ENCODE results near the gene ZBTB33. TPM values are rescaled to one million over a fixed set of nuclear protein-coding genes. Genes with fewer than 3 reads are reported as not detected.

The ZBTB33 gene
- total RNA-seq, 2 experiments from 2014 or later: 11.6 to 12.4 TPM

DNA sequence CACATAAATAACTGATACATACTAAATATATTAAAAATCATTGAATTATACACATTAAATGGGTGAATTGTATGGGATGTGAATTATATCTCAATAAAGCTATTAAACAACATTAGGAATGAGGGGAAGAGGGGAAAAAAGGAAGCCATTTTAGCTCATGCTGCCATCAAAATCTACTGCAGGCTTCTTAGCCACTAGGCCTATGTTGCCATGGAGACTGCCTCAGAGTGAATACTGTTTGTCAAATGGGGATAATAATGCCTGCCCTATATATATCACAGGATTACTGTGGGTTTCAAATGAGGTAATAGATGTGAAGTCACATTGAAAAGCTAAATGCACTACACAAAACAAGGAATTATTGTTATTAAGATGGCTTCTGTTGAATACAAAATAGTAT, 39.5 kb downstream of the ZBTB33 start:
- Mint-ChIP-seq H3K4me3 (no peak overlapping the region), H3K27ac (no peak overlapping the region), H3K4me1 (ENCODE audit: low read depth) (peaks cover 7% of the 10 kb centered on the region), H3K9me3 (no peaks in the 10 kb centered on the region), H3K27me3 (no peaks in the 10 kb centered on the region), H3K36me3 (ENCODE audit: low read depth) (no peaks in the 10 kb centered on the region)
- no peak for ATAC-seq
- intact Hi-C loops (cut with micrococcal nuclease): no loop called here
- CTCF ChIA-PET: interaction anchor here (0.8 to 1.6 kb wide), 2 partner anchors 19 to 76 kb away, joined by 3 to 6 read pairs; no protein-coding TSS in a partner anchor
- POLR2A ChIA-PET: no interaction called here
- no peak for DNase-seq
- TF ChIP-seq CTCF (IDR thresholded peaks at IDR 0.05): no peak

DNA sequence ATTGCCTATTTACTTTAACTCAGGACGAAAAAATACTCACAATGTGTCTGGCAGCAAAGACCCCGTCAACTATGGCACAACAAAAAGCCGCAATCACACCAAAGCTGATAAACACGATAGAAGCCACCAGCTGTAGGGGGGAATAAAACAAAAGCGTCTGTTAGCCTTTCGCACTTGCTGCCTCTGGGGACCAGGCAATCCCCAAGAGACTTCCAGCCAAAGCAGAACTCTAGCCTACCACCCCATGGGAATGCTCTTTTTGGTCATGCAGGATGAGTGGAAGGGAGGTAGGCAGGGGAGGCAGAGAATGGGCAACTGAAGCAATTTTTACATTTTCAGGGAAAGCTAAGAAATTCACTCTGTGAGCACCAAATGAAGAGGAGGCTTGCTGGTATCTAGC, 40.6 kb downstream of the ZBTB33 start:
- CTCF ChIA-PET: no interaction called here
- no peak overlapping the region for H3K4me3 Mint-ChIP-seq
- H3K27ac Mint-ChIP-seq: no peak overlapping the region
- peaks cover 10% of the 10 kb centered on the region for H3K4me1 Mint-ChIP-seq (ENCODE audit: low read depth)
- TF ChIP-seq CTCF (IDR thresholded peaks at IDR 0.05): no peak
- POLR2A ChIA-PET: no interaction called here
- ATAC-seq (no peak), DNase-seq (no peak)
- no peaks in the 10 kb centered on the region for H3K36me3 Mint-ChIP-seq (ENCODE audit: low read depth)
- no peaks in the 10 kb centered on the region for H3K9me3 Mint-ChIP-seq
- intact Hi-C loops (cut with micrococcal nuclease): no loop called here
- H3K27me3 Mint-ChIP-seq: no peaks in the 10 kb centered on the region

GRCh38 chrX:120293015-120293414, 42.4 kb downstream of the ZBTB33 start:
- no peak for ATAC-seq
- Mint-ChIP-seq H3K4me3 (no peak overlapping the region), H3K4me1 (ENCODE audit: low read depth) (peaks cover 10% of the 10 kb centered on the region), H3K9me3 (no peaks in the 10 kb centered on the region), H3K27me3 (no peaks in the 10 kb centered on the region), H3K36me3 (ENCODE audit: low read depth) (no peaks in the 10 kb centered on the region), H3K27ac (no peak overlapping the region)
- no peak for DNase-seq
- intact Hi-C loops (cut with micrococcal nuclease): no loop called here
- ChIA-PET POLR2A (no interaction called here), CTCF (interaction anchor here (1.7 kb wide), 1 partner anchor 16 kb away, joined by 7 read pairs; no protein-coding TSS in a partner anchor)
- TF ChIP-seq CTCF (IDR thresholded peaks at IDR 0.05): no peak

GRCh38 chrX:120294651-120295050, 44.0 kb downstream of the ZBTB33 start:
- no peak overlapping the region for H3K27ac Mint-ChIP-seq
- POLR2A ChIA-PET: no interaction called here
- no peak for ATAC-seq
- CTCF ChIA-PET: interaction anchor here (1.8 kb wide), 1 partner anchor 14 kb away, joined by 6 read pairs; no protein-coding TSS in a partner anchor
- H3K36me3 Mint-ChIP-seq (ENCODE audit: low read depth): no peaks in the 10 kb centered on the region
- no peak overlapping the region for H3K4me3 Mint-ChIP-seq
- H3K9me3 Mint-ChIP-seq: no peaks in the 10 kb centered on the region
- no peak for DNase-seq
- peaks cover 10% of the 10 kb centered on the region for H3K4me1 Mint-ChIP-seq (ENCODE audit: low read depth)
- no peak for TF ChIP-seq CTCF (IDR thresholded peaks at IDR 0.05)
- H3K27me3 Mint-ChIP-seq: no peaks in the 10 kb centered on the region
- intact Hi-C loops (cut with micrococcal nuclease): no loop called here

DNA sequence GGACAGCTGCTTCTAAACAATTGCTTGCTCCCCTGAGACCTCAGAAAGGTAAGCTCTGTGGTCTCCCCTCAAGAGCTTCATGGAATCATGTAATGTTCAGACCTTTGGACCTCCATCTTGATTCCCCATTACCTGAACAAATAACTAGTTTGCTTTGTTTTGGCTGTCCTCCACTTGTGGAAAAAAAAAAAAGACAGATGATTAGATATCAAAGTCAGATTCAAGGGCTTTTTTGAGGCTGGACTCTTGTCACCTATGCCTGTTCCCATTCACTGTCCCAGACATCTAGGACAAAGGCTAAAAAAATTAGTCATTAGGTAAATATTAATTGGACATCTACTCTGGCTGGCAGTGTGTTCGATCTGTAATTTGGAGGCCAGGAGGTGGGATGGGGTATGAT, 47.3 kb downstream of the ZBTB33 start:
- Mint-ChIP-seq H3K9me3 (no peaks in the 10 kb centered on the region), H3K4me3 (no peak overlapping the region), H3K36me3 (ENCODE audit: low read depth) (no peaks in the 10 kb centered on the region), H3K27ac (no peak overlapping the region), H3K4me1 (ENCODE audit: low read depth) (peaks cover 21% of the 10 kb centered on the region), H3K27me3 (no peaks in the 10 kb centered on the region)
- DNase-seq: no peak
- intact Hi-C loops (cut with micrococcal nuclease): no loop called here
- TF ChIP-seq CTCF (IDR thresholded peaks at IDR 0.05): no peak
- POLR2A ChIA-PET: interaction anchor here (1.0 kb wide), 1 partner anchor 47 kb away, joined by 3 read pairs; no protein-coding TSS in a partner anchor
- ATAC-seq: no peak
- CTCF ChIA-PET: interaction anchor here (1.4 kb wide), 1 partner anchor 13 kb away, joined by 5 read pairs; the partner anchor contains the start of gene TMEM255A
